ENCODE data around the gene CEP112. TPM values are rescaled to one million over a fixed set of nuclear protein-coding genes. Genes with fewer than 3 reads are reported as not detected.

The CEP112 gene
- total RNA-seq, 2 donors from 2014 or later, result 5.9 to 6.2 TPM

- Histone ChIP-seq H3K9me3 (no peaks in the 10 kb centered on the region), H3K9ac (ENCODE audit: low read depth in 2 of 2, low read length in 2 of 2) (no peak overlapping the region), H3K4me1 (no peaks in the 10 kb centered on the region), H3K27ac (no peak overlapping the region), H3K36me3 (no peaks in the 10 kb centered on the region), H3K4me3 (no peak overlapping the region), H3K27me3 (no peaks in the 10 kb centered on the region)
- intact Hi-C loops (cut with DNase I), result no loop called here
- no peak for DNase-seq
- TF ChIP-seq CTCF (IDR thresholded peaks at IDR 0.05), result no peak
Measured at GRCh38 chr17:66135896-66136295, 56.0 kb downstream of the CEP112 start.

- Histone ChIP-seq H3K4me3 (no peak overlapping the region), H3K27ac (no peak overlapping the region), H3K4me1 (no peaks in the 10 kb centered on the region), H3K9me3 (no peaks in the 10 kb centered on the region), H3K27me3 (no peaks in the 10 kb centered on the region), H3K9ac (ENCODE audit: low read depth in 2 of 2, low read length in 2 of 2) (no peak overlapping the region), H3K36me3 (no peaks in the 10 kb centered on the region)
- TF ChIP-seq CTCF (IDR thresholded peaks at IDR 0.05), result no peak
- intact Hi-C loops (cut with DNase I), result no loop called here
- DNase-seq, result no peak
Measured at GRCh38 chr17:66135219-66135618, 56.7 kb downstream of the CEP112 start.

- intact Hi-C loops (cut with DNase I), result no loop called here
- H3K27ac ChIP-seq, result no peak overlapping the region
- H3K9me3 ChIP-seq, result no peaks in the 10 kb centered on the region
- no peaks in the 10 kb centered on the region for H3K36me3 ChIP-seq
- H3K4me1 ChIP-seq, result no peaks in the 10 kb centered on the region
- H3K9ac ChIP-seq (ENCODE audit: low read depth in 2 of 2, low read length in 2 of 2), result no peak overlapping the region
- H3K4me3 ChIP-seq, result no peak overlapping the region
- DNase-seq, result no peak
- H3K27me3 ChIP-seq, result no peaks in the 10 kb centered on the region
- TF ChIP-seq CTCF (IDR thresholded peaks at IDR 0.05), result no peak
Measured at GRCh38 chr17:66129759-66130158, 62.2 kb downstream of the CEP112 start.

GRCh38 chr17:66126231-66126630, 65.7 kb downstream of the CEP112 start:
- Histone ChIP-seq H3K4me1 (no peaks in the 10 kb centered on the region), H3K27ac (no peak overlapping the region), H3K9ac (ENCODE audit: low read depth in 2 of 2, low read length in 2 of 2) (no peak overlapping the region), H3K9me3 (no peaks in the 10 kb centered on the region), H3K36me3 (no peaks in the 10 kb centered on the region), H3K4me3 (no peak overlapping the region), H3K27me3 (no peaks in the 10 kb centered on the region)
- no peak for DNase-seq
- intact Hi-C loops (cut with DNase I), result no loop called here
- no peak for TF ChIP-seq CTCF (IDR thresholded peaks at IDR 0.05)

- Histone ChIP-seq H3K4me1 (no peaks in the 10 kb centered on the region), H3K4me3 (no peak overlapping the region), H3K27ac (no peak overlapping the region), H3K9ac (ENCODE audit: low read depth in 2 of 2, low read length in 2 of 2) (no peak overlapping the region), H3K36me3 (no peaks in the 10 kb centered on the region), H3K9me3 (no peaks in the 10 kb centered on the region), H3K27me3 (no peaks in the 10 kb centered on the region)
- DNase-seq, result no peak
- TF ChIP-seq CTCF (IDR thresholded peaks at IDR 0.05), result no peak
- intact Hi-C loops (cut with DNase I), result no loop called here
Measured at GRCh38 chr17:66123163-66123562, 68.8 kb downstream of the CEP112 start.

GRCh38 chr17:66115246-66115645, 76.7 kb downstream of the CEP112 start:
- no peaks in the 10 kb centered on the region for H3K9me3 ChIP-seq
- no peaks in the 10 kb centered on the region for H3K27me3 ChIP-seq
- intact Hi-C loops (cut with DNase I), result no loop called here
- H3K27ac ChIP-seq, result no peak overlapping the region
- TF ChIP-seq CTCF (IDR thresholded peaks at IDR 0.05), result no peak
- H3K9ac ChIP-seq (ENCODE audit: low read depth in 2 of 2, low read length in 2 of 2), result no peak overlapping the region
- H3K4me1 ChIP-seq, result no peaks in the 10 kb centered on the region
- no peak for DNase-seq
- H3K36me3 ChIP-seq, result no peaks in the 10 kb centered on the region
- H3K4me3 ChIP-seq, result no peak overlapping the region
